Measurements from ENCODE around the gene PHF13. TPM values are rescaled to one million over a fixed set of nuclear protein-coding genes. Genes with fewer than 3 reads are reported as not detected.

PHF13 gene
- total and polyA plus RNA-seq, 10 of the 15 experiments (the other 5 are each of a cell fraction or from before 2014, with no cell fraction given), result 0.87 to 15.4 (median 5.1) TPM

GRCh38 chr1:6648556-6648955, 35.0 kb downstream of the PHF13 start:
- no peak for ATAC-seq
- H3K4me2 ChIP-seq (ENCODE audit: control insufficient read depth, insufficient read depth), result no peak overlapping the region
- in situ Hi-C loops (cut with MboI), result no loop called here
- no peaks in the 10 kb centered on the region for H3K4me1 ChIP-seq (ENCODE audit: control insufficient read depth, insufficient read depth, low read length)
- BruUV-seq (replicated peaks), result no TSS peak
- H3K9me3 ChIP-seq (replicated peaks; ENCODE audit: control insufficient read depth, insufficient read depth, low read length), result no peaks in the 10 kb centered on the region
- RAD21 ChIA-PET (ENCODE audit: unreplicated experiment), result no interaction called here
- no peaks in the 10 kb centered on the region for H3K27me3 ChIP-seq (replicated peaks in 1 of 2; ENCODE audit: control insufficient read depth in 2 of 2, insufficient read depth in 2 of 2, low read length in 1 of 2)
- no peak for FAIRE-seq
- 91% methylated on average over 6 of the region's 6 CpGs for WGBS (ENCODE audit: insufficient coverage, insufficient replicate concordance, low lambda C conversion rate, missing lambda C conversion rate)
- POLR2A ChIA-PET, result no interaction called here
- H3K27ac ChIP-seq (ENCODE audit: control insufficient read depth, insufficient read depth), result no peak overlapping the region
- H3K36me3 ChIP-seq (ENCODE audit: control insufficient read depth in 2 of 2, insufficient read depth in 2 of 2, low read length in 1 of 2), result peaks cover 24 to 31% of the 10 kb centered on the region in 2 experiments
- H3K79me2 ChIP-seq (ENCODE audit: control insufficient read depth, insufficient read depth, low read length), result no peaks in the 10 kb centered on the region
- H3K9ac ChIP-seq (ENCODE audit: control insufficient read depth, insufficient read depth, low read length), result no peak overlapping the region
- H4K20me1 ChIP-seq (ENCODE audit: control insufficient read depth, insufficient read depth), result no peaks in the 10 kb centered on the region; the same call in 1 of the 2 replicates
- H3K4me3 ChIP-seq, result no peak overlapping the region
- no peak overlapping the region for H2AFZ ChIP-seq (ENCODE audit: control insufficient read depth, low read depth, low read length)
- intact Hi-C loops (cut with micrococcal nuclease; ENCODE audit: unreplicated experiment), result no loop called here
- DNase-seq (ENCODE audit: low read depth, low spot score), result no peak
- SMC1A ChIA-PET (ENCODE audit: uncharacterized antibody, unreplicated experiment), result no interaction called here
- CTCF ChIA-PET, result interaction anchor here (3.5 kb wide), 1 partner anchor 94 kb away, joined by 19 read pairs; the partner anchor contains the start of genes NOL9 and TAS1R1
- TF ChIP-seq ZBTB33 (IDR thresholded peaks at IDR 0.05), result no peak
- no peak for TF ChIP-seq NBN (IDR thresholded peaks at IDR 0.05)
- no peak for TF ChIP-seq ATF3 (IDR thresholded peaks at IDR 0.05; ENCODE audit: borderline replicate concordance, extremely low read depth, low read depth, low read length)
- TF ChIP-seq JUNB (IDR thresholded peaks at IDR 0.05), result no peak
- TF ChIP-seq NFYB (IDR thresholded peaks at IDR 0.05; ENCODE audit: insufficient read depth, low read depth, low read length), result no peak
- TF ChIP-seq ZBED1 (IDR thresholded peaks at IDR 0.05; ENCODE audit: borderline replicate concordance), result no peak
- no peak for TF ChIP-seq BCL11A (IDR thresholded peaks at IDR 0.05; ENCODE audit: low read depth, low read length)
- no peak for TF ChIP-seq JUND (IDR thresholded peaks at IDR 0.05; ENCODE audit: low read depth, low read length)
- no peak for TF ChIP-seq CREB1 (IDR thresholded peaks at IDR 0.05; ENCODE audit: low read depth)
- no peak for TF ChIP-seq KAT2A (conservative IDR thresholded peaks at IDR 0.05; ENCODE audit: control insufficient read depth, low read depth, low read length)
- no peak for TF ChIP-seq YBX1 (IDR thresholded peaks at IDR 0.05)
- no peak for TF ChIP-seq RAD21 (IDR thresholded peaks at IDR 0.05; ENCODE audit: insufficient read depth, low read depth, low read length)
